GM12878 (cell line): ENCODE data around the gene L3MBTL1.

Source experiments
- ATF3 ChIP-seq: IDR thresholded peaks from 2 replicates; pipeline ENCODE4 v1.6.1; 2011; ENCODE audit warnings: low read depth, mild to moderate bottlenecking, low read length, moderate library complexity, borderline replicate concordance; ENCODE audit errors: extremely low read depth
- CEBPB ChIP-seq, 2 experiments: fragments of 150-350 bp in 1 of 2; IDR thresholded peaks; 2 replicates each; pipeline ENCODE4 v1.6.1; 2012 to 2014; ENCODE audit warnings: low read depth in 2 of 2, low read length in 2 of 2, borderline replicate concordance in 1 of 2, inconsistent platforms in 1 of 2
- CUX1 ChIP-seq: IDR thresholded peaks from 2 replicates; pipeline ENCODE4 v1.6.1; 2012; ENCODE audit warnings: improper control_type of control experiment, low read depth, low read length; ENCODE audit not compliant: insufficient replicate concordance
- FOS ChIP-seq: IDR thresholded peaks from 3 replicates; pipeline ENCODE4 v1.6.1; 2011; ENCODE audit warnings: borderline replicate concordance; ENCODE audit not compliant: insufficient read length; ENCODE audit errors: extremely low read depth
- JUNB ChIP-seq: IDR thresholded peaks from 2 replicates; pipeline ENCODE4 v1.6.1; 2016; ENCODE audit warnings: antibody characterized with exemption, mild to moderate bottlenecking
- POLR2A ChIP-seq: IDR thresholded peaks from 2 replicates; pipeline ENCODE4 v1.6.1; 2011; ENCODE audit warnings: low read depth, mild to moderate bottlenecking, low read length
- POLR2AphosphoS5 ChIP-seq: IDR thresholded peaks from 2 replicates; pipeline ENCODE4 v1.6.1; 2011; ENCODE audit warnings: mild to moderate bottlenecking, low read length, inconsistent platforms
- SIN3A ChIP-seq: IDR thresholded peaks from 2 replicates; pipeline ENCODE4 v1.6.1; 2012; ENCODE audit warnings: low read depth, low read length, improper control_type of control experiment
- SMC3 ChIP-seq: IDR thresholded peaks from 2 replicates; pipeline ENCODE4 v1.6.1; 2011; ENCODE audit warnings: low read length, improper control_type of control experiment, borderline replicate concordance
- SREBF1 ChIP-seq: IDR thresholded peaks from 2 replicates; pipeline ENCODE4 v1.6.1; 2012; ENCODE audit warnings: mild to moderate bottlenecking, low read length
- TF ChIP-seq, protein P1 (sequence below), 3 experiments: IDR thresholded peaks in 2 of 3; conservative IDR thresholded peaks in 1 of 3; 2 replicates each; pipeline ENCODE4 v1.5.1; 2011; ENCODE audit warnings: low read depth in 3 of 3, low read length in 3 of 3, mild to moderate bottlenecking in 3 of 3, control low read depth in 2 of 3, moderate library complexity in 2 of 3, inconsistent platforms in 1 of 3, mixed read lengths in 1 of 3; ENCODE audit not compliant: control insufficient read depth in 2 of 3, insufficient read depth in 1 of 3; ENCODE audit errors: extremely low read depth in 1 of 3
- TF ChIP-seq, protein P2 (sequence below): fragments of 450-650 bp; IDR thresholded peaks from 2 replicates; pipeline ENCODE4 v1.6.1; 2017; ENCODE audit warnings: mild to moderate bottlenecking
- TF ChIP-seq, protein P3 (sequence below): IDR thresholded peaks from 2 replicates; pipeline ENCODE4 v1.6.1; 2011; ENCODE audit warnings: borderline replicate concordance, low read depth, mild to moderate bottlenecking, moderate library complexity, mixed read lengths, low read length; ENCODE audit not compliant: insufficient read depth; ENCODE audit errors: extremely low read length

DNA sequence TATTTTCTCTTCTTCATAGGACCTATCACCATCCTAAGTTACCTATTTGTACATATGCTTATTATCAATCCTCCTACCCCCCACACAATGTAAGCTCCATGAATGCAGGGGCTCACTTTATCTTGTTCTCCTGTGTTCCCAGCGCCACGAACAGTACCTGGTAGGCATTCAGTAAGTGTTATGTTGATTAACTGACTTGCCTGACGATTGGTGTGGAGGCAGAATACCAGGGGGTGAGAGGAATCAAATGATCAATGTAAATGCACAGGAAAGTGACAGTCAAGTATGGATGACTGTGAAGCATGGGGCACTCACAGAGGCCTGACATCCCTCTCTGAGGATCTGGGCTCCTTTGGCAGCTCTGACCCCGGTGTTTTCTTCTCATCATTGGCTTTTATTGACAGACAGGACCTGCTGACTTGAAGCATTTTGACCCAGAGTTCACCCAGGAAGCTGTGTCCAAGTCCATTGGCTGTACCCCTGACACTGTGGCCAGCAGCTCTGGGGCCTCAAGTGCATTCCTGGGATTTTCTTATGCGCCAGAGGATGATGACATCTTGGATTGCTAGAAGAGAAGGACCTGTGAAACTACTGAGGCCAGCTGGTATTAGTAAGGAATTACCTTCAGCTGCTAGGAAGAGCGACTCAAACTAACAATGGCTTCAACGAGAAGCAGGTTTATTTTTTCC, 77.1 kb downstream of the L3MBTL1 start:
- TF ChIP-seq SMC3 (no peak), JUNB (no peak), SREBF1 (no peak), POLR2A (no peak), ATF3 (no peak), CUX1 (no peak), SIN3A (no peak), CEBPB (IDR thresholded peaks at IDR 0.05; ENCODE audit: borderline replicate concordance in 1 of 2, low read depth in 2 of 2, low read length in 2 of 2) (no peak), POLR2AphosphoS5 (no peak), FOS (no peak)
- TF ChIP-seq, protein P1, sequence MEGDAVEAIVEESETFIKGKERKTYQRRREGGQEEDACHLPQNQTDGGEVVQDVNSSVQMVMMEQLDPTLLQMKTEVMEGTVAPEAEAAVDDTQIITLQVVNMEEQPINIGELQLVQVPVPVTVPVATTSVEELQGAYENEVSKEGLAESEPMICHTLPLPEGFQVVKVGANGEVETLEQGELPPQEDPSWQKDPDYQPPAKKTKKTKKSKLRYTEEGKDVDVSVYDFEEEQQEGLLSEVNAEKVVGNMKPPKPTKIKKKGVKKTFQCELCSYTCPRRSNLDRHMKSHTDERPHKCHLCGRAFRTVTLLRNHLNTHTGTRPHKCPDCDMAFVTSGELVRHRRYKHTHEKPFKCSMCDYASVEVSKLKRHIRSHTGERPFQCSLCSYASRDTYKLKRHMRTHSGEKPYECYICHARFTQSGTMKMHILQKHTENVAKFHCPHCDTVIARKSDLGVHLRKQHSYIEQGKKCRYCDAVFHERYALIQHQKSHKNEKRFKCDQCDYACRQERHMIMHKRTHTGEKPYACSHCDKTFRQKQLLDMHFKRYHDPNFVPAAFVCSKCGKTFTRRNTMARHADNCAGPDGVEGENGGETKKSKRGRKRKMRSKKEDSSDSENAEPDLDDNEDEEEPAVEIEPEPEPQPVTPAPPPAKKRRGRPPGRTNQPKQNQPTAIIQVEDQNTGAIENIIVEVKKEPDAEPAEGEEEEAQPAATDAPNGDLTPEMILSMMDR (IDR thresholded peaks at IDR 0.05 in 2 of 3, conservative IDR thresholded peaks at IDR 0.05 in 1 of 3; ENCODE audit: control insufficient read depth in 2 of 3, extremely low read depth in 1 of 3, insufficient read depth in 1 of 3, low read depth in 3 of 3, low read length in 3 of 3), result no peak
- TF ChIP-seq, protein P2, sequence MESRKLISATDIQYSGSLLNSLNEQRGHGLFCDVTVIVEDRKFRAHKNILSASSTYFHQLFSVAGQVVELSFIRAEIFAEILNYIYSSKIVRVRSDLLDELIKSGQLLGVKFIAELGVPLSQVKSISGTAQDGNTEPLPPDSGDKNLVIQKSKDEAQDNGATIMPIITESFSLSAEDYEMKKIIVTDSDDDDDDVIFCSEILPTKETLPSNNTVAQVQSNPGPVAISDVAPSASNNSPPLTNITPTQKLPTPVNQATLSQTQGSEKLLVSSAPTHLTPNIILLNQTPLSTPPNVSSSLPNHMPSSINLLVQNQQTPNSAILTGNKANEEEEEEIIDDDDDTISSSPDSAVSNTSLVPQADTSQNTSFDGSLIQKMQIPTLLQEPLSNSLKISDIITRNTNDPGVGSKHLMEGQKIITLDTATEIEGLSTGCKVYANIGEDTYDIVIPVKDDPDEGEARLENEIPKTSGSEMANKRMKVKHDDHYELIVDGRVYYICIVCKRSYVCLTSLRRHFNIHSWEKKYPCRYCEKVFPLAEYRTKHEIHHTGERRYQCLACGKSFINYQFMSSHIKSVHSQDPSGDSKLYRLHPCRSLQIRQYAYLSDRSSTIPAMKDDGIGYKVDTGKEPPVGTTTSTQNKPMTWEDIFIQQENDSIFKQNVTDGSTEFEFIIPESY, result no peak
- TF ChIP-seq, protein P3, sequence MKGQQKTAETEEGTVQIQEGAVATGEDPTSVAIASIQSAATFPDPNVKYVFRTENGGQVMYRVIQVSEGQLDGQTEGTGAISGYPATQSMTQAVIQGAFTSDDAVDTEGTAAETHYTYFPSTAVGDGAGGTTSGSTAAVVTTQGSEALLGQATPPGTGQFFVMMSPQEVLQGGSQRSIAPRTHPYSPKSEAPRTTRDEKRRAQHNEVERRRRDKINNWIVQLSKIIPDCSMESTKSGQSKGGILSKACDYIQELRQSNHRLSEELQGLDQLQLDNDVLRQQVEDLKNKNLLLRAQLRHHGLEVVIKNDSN, result no peak
